ENCODE results near the gene TWF2. TPM values are rescaled to one million over a fixed set of nuclear protein-coding genes. Genes with fewer than 3 reads are reported as not detected.

The TWF2 gene
- total RNA-seq, 1 donor from 2014 or later = 144 TPM

- peak; percentile 13 for DNase-seq
These were observed 17.2 kb downstream of the TWF2 start for GRCh38 chr3:52221563-52222318.

GRCh38 chr3:52221141-52221562, 17.8 kb downstream of the TWF2 start:
- DNase-seq = no peak

GRCh38 chr3:52220380-52221026, 18.5 kb downstream of the TWF2 start:
- peak; percentile 86 for DNase-seq

DNA sequence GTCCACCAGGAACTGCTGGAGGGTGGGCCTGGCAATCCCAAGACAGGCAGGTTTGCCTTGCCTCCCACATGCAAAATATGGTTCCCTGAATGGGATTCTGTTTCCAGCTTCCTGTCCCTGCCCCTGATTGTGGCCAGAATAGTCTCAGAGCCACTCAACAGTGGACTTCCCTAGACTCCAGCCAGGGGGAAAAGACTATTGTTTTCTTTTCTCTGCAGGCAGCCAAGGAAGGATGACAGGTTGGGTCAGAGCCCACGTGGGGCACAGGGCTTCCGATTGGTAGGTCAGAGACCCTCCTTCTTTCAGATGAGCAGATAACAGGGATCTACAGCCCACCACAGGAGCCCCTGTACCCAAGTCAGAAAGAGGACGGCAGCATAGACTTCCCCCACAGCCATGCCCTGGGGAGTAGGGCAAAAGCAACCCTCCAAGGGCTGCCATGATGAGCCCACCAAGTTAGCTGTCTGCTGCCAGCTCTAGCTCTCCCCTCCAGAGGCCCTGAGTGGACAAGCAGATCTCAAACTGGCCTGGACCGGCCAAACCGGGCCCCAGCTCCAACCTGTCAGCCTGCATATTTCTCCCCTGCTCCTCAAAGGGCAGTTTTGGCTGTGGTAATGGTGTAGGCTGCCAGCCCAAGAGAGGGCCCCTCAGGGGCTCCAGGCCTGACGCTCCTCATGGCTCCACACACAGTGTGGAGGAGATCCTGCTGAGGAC, 19.9 kb downstream of the TWF2 start:
- DNase-seq = peak; percentile 86

GRCh38 chr3:52218454-52218853, 20.5 kb downstream of the TWF2 start:
- no peak for DNase-seq

- DNase-seq = no peak
These were observed 20.9 kb downstream of the TWF2 start for GRCh38 chr3:52218026-52218425.

DNA sequence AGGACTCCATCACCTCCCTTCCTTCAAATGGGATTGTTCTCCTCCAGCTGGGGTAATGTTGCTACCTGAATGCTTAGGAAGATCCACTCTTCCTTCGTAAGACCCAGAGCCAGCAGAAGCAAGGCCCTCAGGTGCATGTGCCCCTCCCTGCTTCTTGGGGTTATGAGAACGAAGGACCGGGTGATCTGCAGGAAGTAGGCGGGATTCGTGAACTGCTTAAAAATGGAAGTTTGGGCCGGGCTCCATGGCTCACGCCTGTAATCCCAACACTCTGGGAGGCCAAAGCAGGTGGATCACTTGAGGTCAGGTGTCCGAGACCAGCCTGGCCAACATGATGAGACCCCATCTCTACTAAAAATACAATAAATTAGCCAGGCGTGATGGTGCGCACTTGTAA, 21.6 kb downstream of the TWF2 start:
- no peak for DNase-seq

DNA sequence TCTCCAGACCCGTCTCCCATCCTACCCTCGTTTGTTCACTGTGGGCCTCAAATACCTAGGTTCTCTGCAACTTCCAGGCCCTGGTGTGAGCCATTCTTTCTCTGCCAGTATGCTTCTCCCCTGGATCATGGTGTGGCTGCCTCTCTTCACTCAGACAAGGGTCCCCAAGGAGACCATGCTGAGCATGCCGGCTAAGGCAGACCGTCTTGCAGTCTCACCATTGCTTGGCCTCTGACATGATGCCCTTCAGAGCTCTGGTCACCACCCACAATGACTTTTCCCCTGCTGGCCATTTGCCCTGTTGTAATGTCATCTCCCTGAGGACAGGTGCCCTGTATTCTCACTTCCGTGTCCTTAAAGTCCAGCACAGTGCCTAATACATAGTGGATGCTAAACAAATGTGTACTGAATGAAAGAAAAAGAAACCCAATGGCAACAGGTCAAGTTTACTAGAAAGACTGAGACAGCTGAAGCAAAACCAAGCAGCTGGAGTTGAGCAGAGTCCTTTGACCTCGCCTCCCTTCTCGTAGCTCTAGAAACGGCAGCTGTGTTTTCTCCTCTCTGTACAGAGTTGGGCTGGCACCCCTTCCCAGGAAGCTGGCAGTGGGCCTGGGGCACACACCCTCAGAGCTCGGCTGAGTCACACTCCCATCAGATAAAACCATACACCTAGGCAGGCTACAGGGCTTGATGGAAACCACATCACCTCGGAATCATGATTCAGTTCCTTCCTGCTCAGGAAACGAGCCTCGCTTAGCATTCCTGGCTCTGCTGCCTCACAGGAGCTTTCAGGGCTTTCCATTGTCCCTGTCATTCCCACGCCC, 22.2 kb downstream of the TWF2 start:
- DNase-seq = peak; percentile 99

DNA sequence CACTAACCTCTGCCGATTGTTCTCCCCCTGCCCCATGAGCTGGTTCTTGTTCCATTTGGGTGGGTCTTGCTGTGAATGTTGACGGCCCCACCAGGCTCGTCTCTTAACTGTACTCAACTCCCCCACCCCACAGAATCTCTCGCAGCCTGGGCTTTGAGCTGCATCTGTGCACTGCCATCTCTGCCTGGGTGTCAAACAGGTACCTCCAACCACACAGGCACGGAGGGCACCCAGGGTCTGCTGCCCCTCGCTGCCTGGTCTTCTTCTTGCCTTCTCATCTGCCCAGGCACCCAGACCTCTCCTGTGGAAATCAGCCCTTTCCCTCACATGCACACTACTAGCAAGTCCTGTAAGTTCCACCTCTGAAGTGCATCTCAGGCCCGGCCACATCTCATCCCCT, 23.6 kb downstream of the TWF2 start:
- DNase-seq = no peak

GRCh38 chr3:52213901-52214300, 25.1 kb downstream of the TWF2 start:
- no peak for DNase-seq

- DNase-seq = no peak
These were observed 26.0 kb downstream of the TWF2 start for GRCh38 chr3:52213005-52213404.

DNA sequence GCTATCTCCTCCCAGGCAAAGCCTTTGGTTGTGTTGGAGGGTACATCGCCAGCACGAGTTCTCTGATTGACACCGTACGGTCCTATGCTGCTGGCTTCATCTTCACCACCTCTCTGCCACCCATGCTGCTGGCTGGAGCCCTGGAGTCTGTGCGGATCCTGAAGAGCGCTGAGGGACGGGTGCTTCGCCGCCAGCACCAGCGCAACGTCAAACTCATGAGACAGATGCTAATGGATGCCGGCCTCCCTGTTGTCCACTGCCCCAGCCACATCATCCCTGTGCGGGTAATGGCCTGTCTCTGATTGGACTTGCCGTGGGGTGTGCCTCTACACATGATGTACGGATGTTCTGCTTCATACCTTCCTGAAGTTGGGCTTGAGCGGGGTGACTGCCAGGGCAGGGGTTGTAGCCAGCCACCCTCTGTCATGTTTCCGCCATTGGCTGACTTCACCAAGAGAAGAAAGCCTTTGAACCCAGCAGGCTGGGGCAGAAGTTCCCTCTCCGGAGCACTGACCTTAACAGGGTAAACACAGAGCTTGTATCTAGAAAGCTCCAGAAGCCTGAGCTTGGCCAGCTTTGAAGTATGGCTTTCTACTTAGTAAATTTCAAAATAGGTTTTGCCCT, 27.6 kb downstream of the TWF2 start:
- DNase-seq = no peak

DNA sequence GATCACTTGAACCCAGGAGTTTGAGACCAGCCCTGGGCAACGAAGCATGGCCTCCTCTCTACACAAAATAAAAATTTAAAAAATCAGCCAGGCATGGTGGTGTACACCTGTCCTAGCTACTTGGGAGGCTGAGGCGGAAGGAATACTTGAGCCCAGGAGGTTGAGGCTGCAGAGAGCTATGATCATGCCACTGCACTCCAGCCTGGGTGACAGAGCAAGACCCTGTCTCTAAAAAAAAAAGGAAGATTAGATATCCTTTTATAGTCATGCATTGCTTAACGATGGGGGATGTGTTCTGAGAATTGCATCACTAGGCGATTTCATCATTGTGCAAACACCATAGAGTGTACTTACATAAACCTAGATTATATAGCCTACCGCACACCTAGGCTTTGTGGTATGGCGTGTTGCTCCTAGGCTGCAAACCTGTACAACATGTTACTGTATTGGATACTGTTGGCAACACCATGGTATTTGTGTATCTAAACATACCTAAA, 28.4 kb downstream of the TWF2 start:
- DNase-seq = no peak

DNA sequence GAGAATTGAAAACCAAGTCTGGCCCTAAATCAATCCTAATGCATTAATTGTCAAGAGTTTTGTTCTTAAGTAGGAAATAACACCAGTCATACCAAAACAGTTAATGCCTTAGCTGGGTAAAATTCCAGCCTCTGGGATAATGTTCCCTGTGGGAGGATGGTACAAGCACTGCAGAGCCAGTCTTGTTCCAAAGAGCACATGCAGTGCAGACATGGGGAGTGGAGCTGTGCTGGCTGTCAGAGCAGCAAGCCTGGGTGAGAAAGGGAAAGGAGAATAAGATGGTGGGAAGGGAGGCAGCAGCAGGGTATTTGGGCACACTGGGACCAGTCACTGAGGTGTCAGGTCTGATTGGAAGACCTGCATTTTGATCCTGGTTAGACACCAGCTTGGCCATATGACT, 28.9 kb downstream of the TWF2 start:
- no peak for DNase-seq

DNA sequence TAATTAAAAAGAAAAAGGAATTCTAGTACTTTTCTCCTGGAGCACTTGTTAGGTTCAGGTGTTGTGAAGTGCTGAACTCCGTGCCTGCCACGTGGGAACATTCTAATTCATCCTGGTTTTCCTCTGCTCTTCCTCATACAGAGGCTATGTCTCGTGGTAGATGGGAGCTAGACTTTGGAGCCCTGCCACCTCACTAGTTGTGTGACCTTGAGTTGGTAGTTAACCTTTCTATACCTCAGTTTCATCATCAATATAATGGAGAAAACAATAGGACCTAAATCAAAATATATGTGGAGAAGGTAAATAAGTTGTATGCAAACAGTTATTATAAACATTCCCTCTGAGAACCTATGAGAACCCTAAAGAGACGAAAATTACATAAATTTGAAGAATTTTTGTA, 30.4 kb downstream of the TWF2 start:
- no peak for DNase-seq

GRCh38 chr3:52205727-52206372, 33.1 kb downstream of the TWF2 start:
- DNase-seq = no peak

- no peak for DNase-seq
These were observed 34.5 kb downstream of the TWF2 start for GRCh38 chr3:52204337-52205073.

- DNase-seq = no peak
These were observed 35.3 kb downstream of the TWF2 start for GRCh38 chr3:52203701-52204100.

DNA sequence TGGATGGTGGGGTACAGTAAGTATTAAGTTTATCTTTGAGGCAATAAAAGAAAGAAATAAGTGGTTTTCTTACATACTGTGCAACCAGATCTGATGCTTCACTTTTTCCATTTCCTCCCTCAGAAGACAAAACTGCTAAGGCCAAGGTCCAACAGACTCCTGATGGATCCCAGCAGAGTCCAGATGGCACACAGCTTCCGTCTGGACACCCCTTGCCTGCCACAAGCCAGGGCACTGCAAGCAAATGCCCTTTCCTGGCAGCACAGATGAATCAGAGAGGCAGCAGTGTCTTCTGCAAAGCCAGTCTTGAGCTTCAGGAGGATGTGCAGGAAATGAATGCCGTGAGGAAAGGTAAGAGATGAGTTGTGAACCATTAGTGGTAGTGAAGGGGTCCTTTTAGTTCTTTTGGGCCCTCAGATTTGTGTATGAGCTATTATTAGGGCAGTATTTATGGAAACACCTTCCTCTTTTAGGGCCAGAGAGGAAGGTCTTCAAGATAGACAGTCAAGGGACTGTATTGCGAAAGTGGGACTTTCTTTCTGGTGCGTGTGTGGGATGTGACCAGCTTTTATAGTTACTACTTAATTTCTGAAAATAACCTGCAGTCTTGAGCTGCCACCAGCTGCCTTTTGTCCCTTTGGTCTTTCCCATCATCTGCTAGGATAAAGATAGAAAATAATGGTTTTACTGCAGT, 36.4 kb downstream of the TWF2 start:
- no peak for DNase-seq

- DNase-seq = no peak
These were observed 37.8 kb downstream of the TWF2 start for GRCh38 chr3:52200981-52201679.

All from dermis blood vessel endothelial cell (primary cell).